CD4-positive, alpha-beta memory T cell (primary cell): ENCODE results near the gene DUS2. TPM values are rescaled to one million over a fixed set of nuclear protein-coding genes. Genes with fewer than 3 reads are reported as not detected.

Experiments used
- CTCF ChIA-PET: fragments of 350-600 bp; sonication (Branson Sonifier 250); formaldehyde crosslinking; loops from one replicate; lab custom pipeline; 2021; ENCODE audit warnings: inconsistent platforms; ENCODE audit not compliant: partially characterized antibody; lab: Charles Lee
- POLR2A ChIA-PET: fragments of 350-600 bp; sonication (Branson Sonifier 250); formaldehyde crosslinking; loops from one replicate; lab custom pipeline; 2021; ENCODE audit not compliant: partially characterized antibody; lab: Charles Lee
- DNase-seq, 5 donors: peaks; one replicate each; pipeline versions ENCODE4 v3.0.0 to v3.0.0-alpha.2; 2020 to 2022; ENCODE audit warnings: mixed read lengths in 1 of 5
- H3K27ac ChIP-seq: one replicate; pipeline ENCODE4 v1.7.0; 2013; ENCODE audit warnings: low read depth, low read length
- H3K27me3 ChIP-seq: 2 replicates; pipeline ENCODE4 v1.7.0; 2013; ENCODE audit warnings: mild to moderate bottlenecking, low read length, moderate library complexity; ENCODE audit not compliant: insufficient read depth
- H3K36me3 ChIP-seq: 2 replicates; pipeline ENCODE4 v1.7.0; 2013; ENCODE audit warnings: mild to moderate bottlenecking, low read length, moderate library complexity; ENCODE audit not compliant: insufficient read depth
- H3K4me1 ChIP-seq: 2 replicates; pipeline ENCODE4 v1.7.0; 2013; ENCODE audit warnings: mild to moderate bottlenecking, low read length, moderate library complexity; ENCODE audit not compliant: insufficient read depth
- H3K4me3 ChIP-seq, 2 donors: one replicate each; pipeline ENCODE4 v1.7.0; 2013; ENCODE audit warnings: low read length in 2 of 2, mild to moderate bottlenecking in 1 of 2
- H3K9me3 ChIP-seq, 2 donors: one replicate each; pipeline ENCODE4 v1.7.0; 2013; ENCODE audit warnings: low read length in 2 of 2, control low read depth in 1 of 2; ENCODE audit not compliant: control insufficient read depth in 1 of 2
- H3K27ac Mint-ChIP-seq, 7 donors: one replicate each; pipeline ENCODE4 v1.8.0; 2020 to 2021; ENCODE audit warnings: mixed read lengths in 7 of 7, mild to moderate bottlenecking in 6 of 7, inconsistent platforms in 3 of 7, moderate library complexity in 3 of 7
- H3K27me3 Mint-ChIP-seq, 2 donors: one replicate each; pipeline ENCODE4 v1.8.0; 2020 to 2021; ENCODE audit warnings: mixed read lengths in 2 of 2
- H3K36me3 Mint-ChIP-seq, 2 donors: one replicate each; pipeline ENCODE4 v1.8.0; 2020 to 2021; ENCODE audit warnings: mixed read lengths in 2 of 2, inconsistent platforms in 1 of 2, mild to moderate bottlenecking in 1 of 2
- H3K4me1 Mint-ChIP-seq, 4 donors: one replicate each; pipeline ENCODE4 v1.8.0; 2020 to 2021; ENCODE audit warnings: mixed read lengths in 4 of 4, mild to moderate bottlenecking in 1 of 4
- H3K4me3 Mint-ChIP-seq, 8 donors: one replicate each; pipeline ENCODE4 v1.8.0; 2020 to 2021; ENCODE audit warnings: mixed read lengths in 8 of 8, mild to moderate bottlenecking in 7 of 8, moderate library complexity in 6 of 8, inconsistent platforms in 3 of 8
- H3K9me3 Mint-ChIP-seq, 8 donors: one replicate each; pipeline ENCODE4 v1.8.0; 2020 to 2021; ENCODE audit warnings: mixed read lengths in 8 of 8, mild to moderate bottlenecking in 5 of 8, inconsistent platforms in 3 of 8, moderate library complexity in 1 of 8
- intact Hi-C: fragments of 100-400 bp; cut with micrococcal nuclease; formaldehyde crosslinking; loops from one replicate; pipeline ENCODE4 v1.15.1; 2023
- polyA plus RNA-seq, 2 donors: library from polyadenylated mRNA; unstranded; fragments of 300-500 nt; fragmentation: Illumina TruSeq; gene quantifications; one replicate each; pipeline ENCODE4 v1.2.3, GENCODE V29; 2021
- total RNA-seq, 2 experiments: library from RNA; stranded (reverse); gene quantifications; one replicate each; pipeline ENCODE4 v1.2.3, GENCODE V29; 2021

The DUS2 gene
- total and polyA plus RNA-seq, 4 experiments from 2014 or later: 9.0 to 14.6 (median 12.8) TPM

DNA sequence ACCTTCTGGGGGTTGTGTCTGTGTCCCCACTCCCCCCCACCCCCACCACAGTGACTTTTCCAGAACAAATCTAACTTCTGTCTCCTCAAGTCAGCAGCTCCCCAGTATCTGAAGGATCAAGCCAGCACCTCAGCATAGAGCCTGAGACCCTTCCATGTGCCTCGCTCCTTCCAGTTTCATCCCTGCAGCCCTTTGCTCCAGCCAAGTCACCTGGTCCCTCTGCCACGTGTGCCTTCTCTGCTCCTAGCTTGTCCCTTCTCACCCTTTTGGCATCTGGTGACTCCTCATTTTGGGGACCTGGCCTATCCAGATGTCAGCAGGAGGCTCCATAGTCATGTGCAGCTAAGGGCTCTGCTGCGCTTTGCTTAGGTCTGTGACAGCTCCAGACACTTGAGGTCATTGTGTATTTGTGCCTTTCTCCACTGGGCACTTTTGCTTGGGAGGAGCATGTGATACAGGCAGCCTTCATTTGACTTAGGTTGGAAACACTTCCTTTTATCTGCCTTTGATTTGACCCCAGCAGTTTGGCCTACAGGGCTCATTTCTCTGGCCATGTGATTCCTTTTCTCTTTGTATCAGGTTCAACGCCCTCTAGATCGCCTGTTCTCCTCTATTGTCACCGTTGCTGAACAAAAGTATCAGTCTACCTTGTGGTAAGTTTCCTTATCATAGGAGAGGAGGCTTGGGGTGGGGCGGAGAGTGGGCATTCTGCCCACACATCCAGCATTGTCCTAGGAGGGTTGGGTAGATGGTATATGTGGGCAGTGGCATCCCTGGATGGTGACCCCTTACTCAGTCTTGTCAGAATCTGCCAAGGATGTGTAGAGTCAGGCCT, 55.0 kb downstream of the DUS2 start:
- Histone ChIP-seq H3K27me3 (no peaks in the 10 kb centered on the region), H3K27ac (peak overlapping the region; percentile 16), H3K9me3 (no peaks in the 10 kb centered on the region), H3K4me1 (peaks cover 94% of the 10 kb centered on the region), H3K4me3 (no peak overlapping the region), H3K36me3 (no peaks in the 10 kb centered on the region)
- no peak for DNase-seq
- Mint-ChIP-seq H3K4me1 (peaks cover 64 to 92% (median 83%) of the 10 kb centered on the region in 4 donors), H3K4me3 (peak overlapping the region in 7 of 8 donors; percentile 9 to 84 (median 39)), H3K27me3 (no peaks in the 10 kb centered on the region), H3K36me3 (peaks cover 21 to 36% of the 10 kb centered on the region in 2 donors), H3K9me3 (peaks cover 0 to 2% (median 0%) of the 10 kb centered on the region in 8 donors), H3K27ac (peak overlapping the region; percentile 75 to 96 (median 90))
- POLR2A ChIA-PET: interaction anchor here (0.6 to 17.1 kb wide), 4 partner anchors 4 to 116 kb away, joined by 3 to 474 read pairs (median 238); partner anchors contain the start of gene NFATC3
- CTCF ChIA-PET: interaction anchor here (0.7 to 6.0 kb wide), 2 partner anchors 9 to 14 kb away, joined by 3 to 59 read pairs; no protein-coding TSS in a partner anchor
- intact Hi-C loops: no loop called here

DNA sequence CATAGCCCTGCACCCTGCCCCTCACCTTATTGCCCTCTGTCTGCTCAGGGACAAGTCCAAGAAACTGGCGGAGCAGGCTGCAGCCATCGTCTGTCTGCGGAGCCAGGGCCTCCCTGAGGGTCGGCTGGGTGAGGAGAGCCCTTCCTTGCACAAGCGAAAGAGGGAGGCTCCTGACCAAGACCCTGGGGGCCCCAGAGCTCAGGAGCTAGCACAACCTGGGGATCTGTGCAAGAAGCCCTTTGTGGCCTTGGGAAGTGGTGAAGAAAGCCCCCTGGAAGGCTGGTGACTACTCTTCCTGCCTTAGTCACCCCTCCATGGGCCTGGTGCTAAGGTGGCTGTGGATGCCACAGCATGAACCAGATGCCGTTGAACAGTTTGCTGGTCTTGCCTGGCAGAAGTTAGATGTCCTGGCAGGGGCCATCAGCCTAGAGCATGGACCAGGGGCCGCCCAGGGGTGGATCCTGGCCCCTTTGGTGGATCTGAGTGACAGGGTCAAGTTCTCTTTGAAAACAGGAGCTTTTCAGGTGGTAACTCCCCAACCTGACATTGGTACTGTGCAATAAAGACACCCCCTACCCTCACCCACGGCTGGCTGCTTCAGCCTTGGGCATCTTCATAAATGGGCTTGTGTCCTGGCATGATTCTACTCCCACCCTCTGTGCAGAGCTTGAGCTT, 55.8 kb downstream of the DUS2 start:
- H3K4me1 Mint-ChIP-seq: peaks cover 69 to 95% (median 87%) of the 10 kb centered on the region in 4 donors
- Histone ChIP-seq H3K4me1 (peaks cover 94% of the 10 kb centered on the region), H3K36me3 (no peaks in the 10 kb centered on the region), H3K27ac (peak overlapping the region; percentile 71), H3K4me3 (peak overlapping the region; percentile 15 to 46), H3K9me3 (no peaks in the 10 kb centered on the region), H3K27me3 (no peaks in the 10 kb centered on the region)
- no peaks in the 10 kb centered on the region for H3K27me3 Mint-ChIP-seq
- H3K9me3 Mint-ChIP-seq: peaks cover 0 to 2% (median 0%) of the 10 kb centered on the region in 8 donors
- DNase-seq: peak in 1 of 5 donors; percentile 45
- intact Hi-C loops: no loop called here
- H3K4me3 Mint-ChIP-seq: peak overlapping the region in 7 of 8 donors; percentile 53 to 85 (median 80)
- peaks cover 20 to 35% of the 10 kb centered on the region in 2 donors for H3K36me3 Mint-ChIP-seq
- POLR2A ChIA-PET: interaction anchor here (0.6 to 16.6 kb wide), 12 partner anchors 9 to 158 kb away, joined by 3 to 474 read pairs (median 6); partner anchors contain the start of genes DPEP2, ESRP2 and PSMB10
- CTCF ChIA-PET: interaction anchor here (1.5 to 6.0 kb wide), 3 partner anchors 15 to 38 kb away, joined by 5 to 59 read pairs (median 9); no protein-coding TSS in a partner anchor
- H3K27ac Mint-ChIP-seq: peak overlapping the region; percentile 86 to 96 (median 93)

DNA sequence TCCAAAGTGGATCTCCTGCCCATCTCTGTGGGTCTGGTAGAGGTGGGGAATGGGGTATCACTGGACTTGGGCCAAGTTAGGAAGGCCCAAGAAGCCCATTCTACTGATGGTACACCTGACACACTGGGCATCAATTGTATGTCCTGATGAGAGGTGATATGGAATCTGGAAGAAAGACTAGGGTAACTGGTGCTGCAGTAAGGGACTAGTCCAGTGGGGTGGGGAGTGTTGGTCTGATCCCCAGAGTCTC, 56.2 kb downstream of the DUS2 start:
- peaks cover 15 to 31% of the 10 kb centered on the region in 2 donors for H3K36me3 Mint-ChIP-seq
- H3K9me3 Mint-ChIP-seq: no peaks in the 10 kb centered on the region
- intact Hi-C loops: no loop called here
- H3K4me3 Mint-ChIP-seq: peak overlapping the region; percentile 6 to 85 (median 78)
- Histone ChIP-seq H3K27me3 (no peaks in the 10 kb centered on the region), H3K4me1 (peaks cover 94% of the 10 kb centered on the region), H3K27ac (peak overlapping the region; percentile 71), H3K4me3 (peak overlapping the region; percentile 15 to 46), H3K9me3 (no peaks in the 10 kb centered on the region), H3K36me3 (no peaks in the 10 kb centered on the region)
- POLR2A ChIA-PET: interaction anchor here (0.8 to 16.6 kb wide), 13 partner anchors 9 to 185 kb away, joined by 3 to 474 read pairs (median 6); partner anchors contain the start of genes DPEP2, ESRP2, PSMB10 and SLC7A6
- CTCF ChIA-PET: interaction anchor here (1.1 to 2.5 kb wide), 5 partner anchors 11 to 38 kb away, joined by 4 to 9 read pairs (median 5); no protein-coding TSS in a partner anchor
- no peaks in the 10 kb centered on the region for H3K27me3 Mint-ChIP-seq
- no peak for DNase-seq
- H3K27ac Mint-ChIP-seq: peak overlapping the region; percentile 86 to 96 (median 93)
- H3K4me1 Mint-ChIP-seq: peaks cover 69 to 95% (median 88%) of the 10 kb centered on the region in 4 donors

DNA sequence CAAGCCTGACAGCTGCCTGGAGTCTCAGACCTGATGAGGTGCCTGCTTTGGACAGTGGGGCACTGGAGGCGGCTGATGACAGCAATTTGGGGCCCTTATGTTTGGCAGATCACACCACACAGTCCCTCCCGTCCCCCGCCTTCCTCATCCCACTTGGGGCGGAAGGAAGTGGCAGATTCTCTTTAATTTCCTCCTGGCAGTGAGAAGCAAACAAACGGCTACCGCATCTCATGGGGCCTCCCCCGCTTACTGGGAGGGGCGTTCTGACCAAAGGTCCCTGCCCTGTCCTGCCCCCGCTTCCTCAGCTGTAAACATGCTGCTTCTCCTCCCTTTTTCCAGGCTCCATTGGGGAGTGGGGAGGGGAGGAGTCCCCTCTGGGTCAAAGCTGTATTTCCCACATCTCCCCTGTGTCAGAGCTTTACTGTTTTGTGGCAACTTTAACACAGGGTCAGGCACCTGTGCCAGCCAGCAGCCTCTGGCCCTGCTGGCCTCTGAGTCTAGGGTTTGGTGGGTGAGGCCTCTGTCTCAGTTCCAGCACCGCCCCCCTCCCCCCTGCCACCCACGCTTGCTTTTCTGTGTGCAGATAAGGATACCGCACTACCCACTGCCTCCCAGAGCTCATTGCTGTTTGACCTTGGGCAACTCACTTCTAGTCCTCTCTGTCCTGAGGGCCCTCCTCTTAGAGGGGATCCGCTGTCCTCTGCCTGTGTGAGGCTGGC, 56.7 kb downstream of the DUS2 start:
- Mint-ChIP-seq H3K9me3 (no peaks in the 10 kb centered on the region), H3K36me3 (peaks cover 10 to 27% of the 10 kb centered on the region in 2 donors), H3K4me1 (peaks cover 66 to 93% (median 85%) of the 10 kb centered on the region in 4 donors), H3K27ac (peak overlapping the region; percentile 86 to 96 (median 93)), H3K27me3 (no peaks in the 10 kb centered on the region), H3K4me3 (peak overlapping the region; percentile 48 to 85 (median 78))
- Histone ChIP-seq H3K4me3 (peak overlapping the region; percentile 36 to 46), H3K4me1 (peaks cover 94% of the 10 kb centered on the region), H3K9me3 (no peaks in the 10 kb centered on the region), H3K27me3 (no peaks in the 10 kb centered on the region), H3K27ac (peak overlapping the region; percentile 71), H3K36me3 (no peaks in the 10 kb centered on the region)
- intact Hi-C loops: loop anchor here (2.0 kb wide), 1 partner anchor 15 kb away; no protein-coding TSS in a partner anchor
- POLR2A ChIA-PET: interaction anchor here (0.7 to 16.6 kb wide), 17 partner anchors 8 to 273 kb away, joined by 3 to 474 read pairs (median 6); partner anchors contain the start of genes DDX28, DPEP2, DUS2 and ESRP2
- peak; percentile 69 to 80 (median 73) for DNase-seq
- CTCF ChIA-PET: interaction anchor here (0.8 to 2.5 kb wide), 6 partner anchors 12 to 81 kb away, joined by 3 to 9 read pairs (median 4); partner anchors contain the start of gene DPEP2

DNA sequence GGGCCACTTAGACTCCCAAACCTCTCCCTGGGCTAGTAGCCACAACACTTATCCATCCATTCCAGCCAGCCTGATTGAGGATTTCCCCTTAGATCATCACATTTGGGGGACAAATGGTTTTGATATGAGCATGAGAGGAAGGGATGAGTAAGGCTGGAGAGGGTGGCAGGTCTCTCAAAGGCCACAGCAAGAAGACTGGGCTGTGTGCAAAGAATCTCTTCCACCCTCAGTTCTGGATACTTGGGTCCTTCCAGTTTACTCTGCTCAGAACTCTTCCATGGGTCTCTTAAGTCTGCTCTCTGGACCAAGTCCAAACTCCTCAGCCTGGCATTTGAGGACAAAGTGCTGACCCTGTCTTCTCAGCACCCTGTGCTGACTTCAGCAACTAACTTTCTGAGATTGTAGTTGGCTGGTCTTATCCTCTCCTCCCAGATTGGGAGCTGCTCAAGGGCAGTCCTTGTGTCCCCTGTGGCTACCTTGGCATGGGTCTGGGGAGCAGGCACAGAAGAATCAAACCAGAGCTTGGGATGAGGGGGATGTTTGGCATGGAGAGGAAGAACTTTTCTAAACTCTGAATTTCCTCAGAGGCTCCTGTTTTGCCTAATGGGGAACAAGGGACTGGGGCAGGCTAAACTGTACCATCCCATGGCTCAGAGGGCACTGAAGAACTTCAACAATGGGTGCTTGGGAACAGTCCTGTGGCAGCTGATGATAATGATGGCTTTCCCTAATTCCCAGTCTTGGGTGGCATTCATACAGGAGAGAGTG, 59.0 kb downstream of the DUS2 start:
- no peaks in the 10 kb centered on the region for H3K27me3 Mint-ChIP-seq
- no peak overlapping the region for H3K4me3 ChIP-seq
- H3K4me3 Mint-ChIP-seq: peak overlapping the region in 7 of 8 donors; percentile 38 to 91 (median 64)
- intact Hi-C loops: loop anchor here (2.0 kb wide), 1 partner anchor 17 kb away; no protein-coding TSS in a partner anchor
- peaks cover 5 to 23% of the 10 kb centered on the region in 2 donors for H3K36me3 Mint-ChIP-seq
- no peaks in the 10 kb centered on the region for H3K9me3 Mint-ChIP-seq
- no peak overlapping the region for H3K27ac ChIP-seq
- peaks cover 77% of the 10 kb centered on the region for H3K4me1 ChIP-seq
- H3K4me1 Mint-ChIP-seq: peaks cover 58 to 81% (median 71%) of the 10 kb centered on the region in 4 donors
- H3K9me3 ChIP-seq: no peaks in the 10 kb centered on the region
- CTCF ChIA-PET: interaction anchor here (1.5 to 6.3 kb wide), 3 partner anchors 9 to 41 kb away, joined by 6 to 83 read pairs (median 67); no protein-coding TSS in a partner anchor
- H3K36me3 ChIP-seq: no peaks in the 10 kb centered on the region
- DNase-seq: no peak
- POLR2A ChIA-PET: interaction anchor here (0.5 to 16.6 kb wide), 4 partner anchors 12 to 146 kb away, joined by 3 to 474 read pairs (median 18); partner anchors contain the start of gene PSMB10
- no peaks in the 10 kb centered on the region for H3K27me3 ChIP-seq
- peak overlapping the region; percentile 67 to 95 (median 87) for H3K27ac Mint-ChIP-seq
